CD4-positive, alpha-beta T cell treated with Interferon alpha-2 for 1 hour (primary cell): ENCODE data around the gene LRRC56.

Experiments
- DNase-seq, 2 donors: peaks; one replicate each; pipeline ENCODE4 v3.0.0-alpha.2; 2020 to 2022

Gene LRRC56

DNA sequence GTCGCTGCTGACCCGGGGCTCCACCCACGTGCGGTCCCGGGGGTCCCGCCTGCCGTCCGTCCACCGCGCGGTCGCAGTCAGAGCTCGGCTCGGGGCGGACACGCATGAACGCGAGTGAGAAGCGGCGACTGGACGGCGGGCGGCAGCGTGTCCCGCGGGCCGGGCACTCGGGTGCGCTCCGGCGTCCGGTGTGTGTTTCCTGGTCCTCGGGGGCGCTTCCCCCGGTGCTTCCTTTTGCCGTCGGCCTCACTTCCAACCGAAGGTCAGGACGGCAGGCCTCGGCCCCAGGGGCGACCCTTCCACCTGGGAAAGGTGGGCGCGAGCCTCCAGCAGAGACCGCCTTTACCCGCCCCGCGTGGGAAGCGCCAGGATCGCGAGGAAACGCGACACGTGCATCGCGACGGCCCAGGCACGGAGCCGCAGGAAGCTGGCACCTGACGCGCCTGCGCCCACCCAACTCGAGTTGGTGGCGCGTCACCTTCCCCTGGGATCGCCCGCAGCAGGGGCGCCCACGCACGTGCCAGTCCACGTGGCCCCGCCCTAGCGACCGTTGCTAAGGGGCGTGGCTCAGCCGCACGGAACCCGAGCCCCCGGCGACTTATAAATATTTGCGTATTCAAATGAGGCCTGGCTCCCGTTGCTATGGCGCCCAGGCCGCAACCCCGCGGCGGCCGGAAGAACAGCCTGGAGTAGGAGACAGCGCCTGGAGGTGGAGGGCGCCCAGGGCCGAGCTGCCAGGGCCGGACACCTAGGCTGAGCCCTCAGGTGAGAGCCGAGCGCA, at the start of gene LRRC56:
Gene LRRC56, plus strand, starts transcription at position 687 of the 781 bp plus-strand sequence. CDS start 3,158 bp downstream, outside the sequence.
- DNase-seq = peak; percentile 94 to 96

GRCh38 chr11:487571-488021, 49.7 kb upstream of the LRRC56 start:
- no peak for DNase-seq

DNA sequence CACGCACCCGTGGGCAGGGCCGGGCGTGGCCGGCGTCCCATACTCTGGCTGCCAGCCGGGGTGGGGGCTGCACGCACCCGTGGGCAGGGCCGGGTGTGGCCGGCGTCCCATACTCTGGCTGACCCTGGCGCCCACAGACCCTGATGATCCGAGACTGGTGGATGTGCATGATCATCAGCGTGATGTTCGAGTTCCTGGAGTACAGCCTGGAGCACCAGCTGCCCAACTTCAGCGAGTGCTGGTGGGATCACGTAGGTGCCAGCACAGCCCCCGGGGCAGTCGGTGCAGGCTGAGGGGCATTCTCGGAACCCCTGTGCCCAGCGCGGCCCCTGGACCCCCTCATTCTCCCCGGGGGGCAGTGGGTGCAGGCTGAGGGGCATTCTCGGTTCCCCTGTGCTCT, 49.3 kb upstream of the LRRC56 start:
- DNase-seq = no peak

DNA sequence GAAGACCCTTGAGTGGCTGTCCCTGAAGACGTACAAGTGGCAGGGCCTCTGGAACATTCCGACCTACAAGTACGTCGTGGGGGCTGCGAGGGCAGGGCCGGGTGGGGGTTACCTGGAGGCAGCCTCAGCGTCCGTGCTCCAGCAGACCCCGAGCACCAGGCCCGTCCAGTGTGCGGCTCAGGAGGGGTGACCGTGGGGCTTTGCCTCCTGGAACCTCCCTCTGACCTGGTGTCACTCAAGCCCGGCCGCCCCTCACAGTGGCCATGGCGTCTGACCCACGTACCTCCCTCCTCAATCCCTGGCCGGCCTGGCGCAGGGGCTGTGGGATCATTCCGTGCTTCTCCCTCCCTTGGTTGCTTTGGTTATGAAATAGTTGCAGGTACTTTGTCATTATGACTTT, 48.7 kb upstream of the LRRC56 start:
- no peak for DNase-seq

DNA sequence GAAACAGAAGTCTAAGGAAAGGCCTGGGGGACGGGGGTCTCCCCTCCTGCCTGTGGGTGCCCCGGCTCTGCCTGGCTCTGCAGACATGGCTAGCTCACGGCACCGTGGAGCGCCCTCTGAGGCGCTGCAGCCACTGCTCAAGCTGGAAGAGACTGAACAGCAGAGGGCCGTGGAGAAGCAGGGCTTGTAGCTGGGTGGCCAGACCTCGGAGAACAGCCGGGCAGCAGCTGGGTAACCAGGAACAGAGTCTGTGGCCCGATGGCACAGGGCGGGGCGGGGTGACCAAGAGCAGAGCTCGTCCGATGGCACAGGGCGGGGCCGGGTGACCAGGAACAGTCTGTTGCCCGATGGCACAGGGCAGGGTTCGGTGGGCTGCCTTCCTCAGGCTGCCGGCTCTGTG, 48.3 kb upstream of the LRRC56 start:
- DNase-seq = no peak

- no peak for DNase-seq
Measured at GRCh38 chr11:489610-490185, 47.6 kb upstream of the LRRC56 start.

GRCh38 chr11:490186-490929, 47.0 kb upstream of the LRRC56 start:
- DNase-seq = no peak

DNA sequence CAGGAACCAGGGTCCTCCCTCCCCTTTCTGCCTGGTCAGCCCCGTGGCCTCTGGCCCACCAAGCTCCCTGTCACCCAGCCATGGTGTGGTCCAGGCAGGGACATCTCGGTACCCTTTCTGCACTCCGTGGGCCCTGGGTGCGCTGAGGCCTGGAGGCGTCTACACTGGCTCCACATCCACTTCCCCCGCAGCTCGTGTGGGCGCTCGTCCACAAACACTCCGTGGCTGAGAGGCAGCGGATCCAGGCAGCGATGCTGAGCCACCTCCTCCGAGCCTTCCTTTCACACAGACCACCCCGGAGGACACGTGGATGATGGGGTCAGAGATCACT, 46.4 kb upstream of the LRRC56 start:
- no peak for DNase-seq

GRCh38 chr11:491358-491757, 46.0 kb upstream of the LRRC56 start:
- DNase-seq = no peak

DNA sequence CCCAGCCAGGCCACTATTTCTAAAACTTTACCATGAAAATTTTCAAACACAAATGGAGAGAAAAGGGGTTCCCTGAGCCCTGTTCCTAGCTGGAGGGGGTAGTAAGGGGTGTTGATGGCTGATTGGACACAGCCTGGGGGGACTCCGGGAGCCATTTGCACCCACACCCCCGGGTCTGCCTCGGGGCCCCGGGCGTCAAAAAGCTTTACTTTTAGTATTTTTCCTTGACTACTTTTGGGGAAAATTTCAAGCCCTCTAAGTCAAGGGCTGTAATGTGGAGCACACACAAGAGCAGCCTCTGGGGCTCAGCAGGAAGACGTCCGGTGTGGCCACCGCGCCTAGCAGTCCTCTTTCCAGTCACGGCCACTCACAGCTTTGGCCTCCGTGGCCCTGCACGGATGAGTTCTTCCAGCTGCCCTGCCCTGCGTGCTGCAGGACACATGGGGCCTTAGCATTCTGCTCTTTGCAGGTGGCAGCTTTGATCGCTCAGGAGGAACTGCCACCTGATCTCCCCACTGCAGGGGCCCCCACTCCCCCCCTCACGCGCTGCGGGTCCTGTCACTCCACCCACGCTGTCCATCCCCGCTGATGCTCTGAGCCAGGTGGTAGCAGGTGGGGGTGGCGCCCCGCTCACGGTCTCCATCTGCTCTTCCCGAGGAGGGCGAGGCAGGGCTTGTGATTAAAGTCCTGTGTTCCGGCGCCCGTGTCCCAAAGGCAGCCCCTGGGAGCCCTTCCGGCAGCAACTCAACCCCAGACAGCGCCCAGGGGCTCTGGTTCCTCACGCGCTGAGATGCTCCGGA, 44.7 kb upstream of the LRRC56 start:
- DNase-seq = no peak

GRCh38 chr11:494761-495536, 42.4 kb upstream of the LRRC56 start:
- no peak for DNase-seq

DNA sequence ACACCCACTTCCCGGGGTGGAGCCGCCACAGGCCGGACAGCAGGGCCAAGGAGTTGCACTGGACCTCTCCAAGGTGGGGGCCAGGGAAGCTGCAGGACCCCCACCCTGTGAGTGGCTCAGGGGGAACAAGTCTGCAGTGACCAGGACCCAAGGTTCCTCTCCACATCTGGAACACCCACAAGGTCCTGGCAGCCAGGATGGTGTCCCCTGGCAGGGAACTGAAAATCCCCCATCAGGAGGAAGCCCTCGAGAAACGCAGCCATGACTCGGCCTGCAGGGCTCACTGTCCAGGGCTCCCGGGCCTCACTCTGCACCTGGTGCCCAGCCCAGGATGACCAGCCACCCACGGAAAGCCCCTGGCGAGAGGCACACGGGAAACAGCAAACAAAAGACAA, 41.8 kb upstream of the LRRC56 start:
- no peak for DNase-seq

DNA sequence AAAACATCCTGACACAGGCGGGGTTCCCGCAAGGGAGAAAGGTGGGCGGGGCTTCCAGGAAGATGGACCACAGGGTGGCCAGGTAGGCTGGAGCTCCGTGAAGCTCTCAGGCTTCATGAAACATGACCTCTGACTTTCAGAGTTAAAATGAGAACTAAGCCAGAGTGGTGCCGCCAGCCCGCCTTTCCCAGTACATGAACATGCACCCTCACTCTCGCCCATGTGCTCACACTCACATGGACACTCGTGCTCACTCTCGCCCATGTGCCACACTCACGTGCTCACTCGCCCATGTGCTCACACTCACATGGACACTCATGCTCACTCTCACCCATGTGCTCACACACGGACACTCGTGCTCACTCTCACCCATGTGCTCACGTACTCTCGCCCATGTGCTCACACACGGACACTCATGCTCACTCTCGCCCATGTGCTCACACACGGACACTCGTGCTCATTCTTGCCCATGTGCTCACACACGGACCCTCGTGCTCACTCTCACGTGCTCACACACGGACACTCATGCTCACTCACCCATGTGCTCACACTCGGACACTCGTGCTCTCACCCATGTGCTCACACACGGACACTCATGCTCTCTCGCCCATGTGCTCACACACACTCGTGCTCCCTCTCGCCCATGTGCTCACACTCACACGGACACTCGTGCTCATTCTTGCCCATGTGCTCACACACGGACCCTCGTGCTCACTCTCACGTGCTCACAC, 40.3 kb upstream of the LRRC56 start:
- DNase-seq = no peak

- DNase-seq = no peak
Measured at GRCh38 chr11:497565-498296, 39.6 kb upstream of the LRRC56 start.

DNA sequence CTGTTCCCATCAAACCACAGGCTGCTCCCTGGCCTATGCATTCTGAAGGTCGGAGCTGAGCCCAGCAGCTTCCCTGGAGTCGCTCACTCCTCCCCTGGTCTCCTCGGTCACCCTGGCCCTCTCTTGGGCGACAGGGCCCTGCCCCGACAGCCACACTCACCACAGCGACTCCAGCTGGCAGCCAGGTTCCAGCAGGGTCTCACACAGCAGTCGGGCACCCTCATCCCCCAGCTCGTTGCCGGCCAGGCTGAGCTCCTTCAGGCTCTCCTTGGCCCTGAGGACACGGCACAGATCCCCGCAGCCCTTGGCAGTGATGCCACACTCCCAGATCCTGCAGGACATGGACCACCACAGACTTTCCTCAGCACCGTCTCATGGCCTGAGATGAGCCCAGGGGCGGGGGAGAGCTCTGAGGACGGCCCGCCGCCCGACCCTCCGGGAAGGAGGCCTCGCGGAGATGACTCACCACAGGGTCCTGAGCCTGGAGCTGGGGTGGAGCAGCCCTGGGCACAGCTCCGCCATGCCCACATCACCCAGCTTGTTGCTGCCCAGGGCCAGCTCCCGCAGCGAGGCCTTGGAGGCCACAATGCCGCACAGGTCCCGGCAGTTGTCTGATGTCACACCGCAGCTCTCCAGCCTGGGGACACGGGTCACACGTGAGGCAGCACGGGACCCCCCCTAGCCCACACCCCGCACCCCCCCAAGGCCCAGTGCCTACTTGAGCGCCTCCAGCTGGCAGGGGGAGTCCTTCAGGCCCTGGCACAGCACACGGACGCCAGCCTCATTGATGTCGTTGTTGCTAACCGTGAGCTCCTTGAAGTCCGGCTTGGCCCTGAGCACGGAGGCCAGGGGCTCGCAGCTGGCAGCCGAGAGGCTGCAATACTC, 38.8 kb upstream of the LRRC56 start:
- no peak for DNase-seq

DNA sequence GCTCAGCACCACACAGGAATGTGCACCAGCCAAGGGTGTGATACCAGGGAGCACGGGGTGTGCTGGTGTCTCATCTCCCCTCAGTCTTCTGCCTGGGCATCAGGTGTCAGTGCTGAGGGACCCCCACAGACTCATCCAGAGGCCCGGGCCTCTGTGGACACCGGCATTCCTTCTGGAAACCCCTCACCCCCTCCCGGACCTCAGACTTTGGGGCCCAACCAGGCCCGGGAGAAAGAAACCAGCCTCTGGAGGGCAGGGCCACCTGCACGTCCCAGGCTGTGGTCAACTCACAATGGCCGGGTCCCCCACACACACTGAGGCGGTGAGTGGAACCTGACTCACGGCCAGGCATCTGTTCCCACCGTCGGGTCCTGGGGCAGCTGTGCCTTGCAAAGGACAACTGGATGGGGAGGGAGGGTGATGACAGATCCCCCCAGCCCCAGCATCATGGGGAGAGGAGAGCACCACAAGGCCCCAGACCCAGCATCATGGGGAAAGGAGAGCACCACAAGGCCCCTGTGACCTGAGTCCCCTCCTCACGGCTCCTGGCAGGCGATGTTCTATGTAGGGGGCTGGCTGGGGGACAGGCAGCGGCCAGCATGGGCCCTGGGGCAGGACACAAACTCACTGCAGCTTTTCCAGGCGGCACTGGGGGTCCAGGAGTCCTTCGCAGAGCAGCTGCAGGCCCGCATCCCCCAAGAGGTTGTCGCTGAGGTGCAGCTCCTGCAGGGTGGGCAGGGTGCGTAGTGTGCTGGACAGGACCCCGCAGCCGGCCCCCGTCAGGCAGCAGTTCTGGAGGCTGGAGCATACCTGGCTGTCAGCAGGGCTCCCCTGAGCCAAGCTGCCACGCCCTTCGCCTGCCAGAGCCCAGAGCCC, 37.9 kb upstream of the LRRC56 start:
- no peak for DNase-seq

DNA sequence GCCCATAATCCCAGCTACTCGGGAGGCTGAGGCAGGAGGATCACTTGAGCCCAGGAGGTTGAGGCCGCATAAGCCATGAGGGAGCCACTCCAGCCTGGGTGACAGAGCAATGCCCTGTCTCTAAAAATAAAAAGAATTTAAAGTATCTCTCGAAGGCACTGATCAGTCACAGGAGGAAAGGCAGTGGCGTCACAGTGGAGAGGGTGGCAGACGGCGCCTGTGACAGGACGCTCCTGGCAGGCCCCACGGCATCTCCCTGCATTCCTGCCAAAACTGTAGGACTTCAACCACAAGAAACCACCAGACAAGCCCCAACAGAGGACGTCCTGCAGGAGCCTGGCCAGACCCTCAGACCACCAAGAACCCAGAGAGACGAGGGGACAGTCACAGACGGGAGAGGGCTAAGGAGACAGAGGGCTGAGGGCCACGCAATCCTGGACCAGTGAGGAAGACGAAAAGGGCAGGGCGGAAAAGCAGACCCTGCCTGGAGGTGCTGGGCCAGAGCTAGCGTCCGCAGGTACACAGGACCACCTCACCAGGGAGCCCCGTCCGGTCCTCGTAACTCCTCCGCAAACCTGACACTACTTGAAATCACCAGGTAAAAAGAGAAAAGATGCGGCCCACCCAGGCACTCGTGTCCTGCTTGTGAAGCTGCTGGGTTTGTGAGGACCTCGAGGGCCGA, 36.2 kb upstream of the LRRC56 start:
- no peak for DNase-seq

DNA sequence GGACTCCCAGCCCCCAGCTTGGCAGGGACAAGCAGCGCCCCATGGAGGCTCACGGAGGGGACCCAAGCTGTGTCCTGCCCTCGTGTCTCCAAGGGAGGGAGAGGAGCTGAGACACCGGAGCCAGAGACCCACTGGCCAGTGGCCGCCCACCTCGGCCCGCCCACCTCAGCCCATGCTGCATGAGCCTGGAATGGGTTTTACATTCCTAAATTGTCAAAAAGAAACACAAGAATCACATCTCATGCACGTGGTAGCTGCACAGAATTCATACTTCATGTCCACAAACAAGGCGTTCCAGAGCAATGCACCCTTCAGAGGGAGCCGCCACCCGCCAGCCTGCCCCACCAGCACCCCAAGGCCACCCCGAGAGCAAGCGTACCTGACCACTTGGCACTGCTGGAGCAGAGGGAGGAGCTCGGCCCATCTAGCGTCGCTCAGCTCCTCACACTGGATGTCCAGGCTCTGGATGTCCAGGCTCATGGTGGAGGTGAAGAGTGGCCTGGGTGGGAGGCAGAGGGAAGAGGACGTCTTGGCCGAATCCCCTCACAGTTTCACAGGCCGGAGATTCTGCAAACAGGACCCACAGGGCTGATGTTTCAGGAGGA, 35.5 kb upstream of the LRRC56 start:
- no peak for DNase-seq
